A673 (cell line): ENCODE measurements around the gene ELFN2. TPM values are rescaled to one million over a fixed set of nuclear protein-coding genes. Genes with fewer than 3 reads are reported as not detected.

Experiments used
- BruUV-seq: library from RNA; stranded (reverse); fragments of 400-500 nt; replicated peaks from 2 replicates; lab custom pipeline; 2021; lab: Mats Ljungman, UMichigan
- CTCF ChIA-PET: fragments of 300-600 bp; sonication (Branson Sonifier 250); formaldehyde crosslinking; loops from one replicate; lab custom pipeline; 2022; ENCODE audit warnings: antibody characterized with exemption; lab: Charles Lee
- POLR2A ChIA-PET: fragments of 300-600 bp; sonication (Branson Sonifier 250); formaldehyde crosslinking; loops from one replicate; lab custom pipeline; 2022; ENCODE audit warnings: antibody characterized with exemption; ENCODE audit not compliant: low non-redundant PET; lab: Charles Lee
- DNase-seq: peaks from one replicate; pipeline ENCODE4 v3.0.0-alpha.2; 2015; ENCODE audit warnings: low spot score
- H3K27ac ChIP-seq: fragments of 200-600 bp; sonication (generic); 2 replicates; pipeline ENCODE4 v1.5.1; 2016; ENCODE audit warnings: mixed run types, low read depth, mild to moderate bottlenecking, mixed read lengths, antibody characterized with exemption, low read length; ENCODE audit not compliant: poor library complexity, severe bottlenecking
- H3K27me3 ChIP-seq: fragments of 200-600 bp; sonication (generic); replicated peaks from 2 replicates; pipeline ENCODE4 v1.6.1; 2017; ENCODE audit warnings: mixed run types, low read depth, mild to moderate bottlenecking, mixed read lengths, antibody characterized with exemption, low read length; ENCODE audit not compliant: insufficient read depth, poor library complexity
- H3K36me3 ChIP-seq: fragments of 200-600 bp; sonication (generic); 2 replicates; pipeline ENCODE4 v1.6.1; 2016; ENCODE audit warnings: mixed run types, mild to moderate bottlenecking, mixed read lengths, antibody characterized with exemption, low read length; ENCODE audit not compliant: insufficient read depth, poor library complexity, severe bottlenecking
- H3K4me1 ChIP-seq: fragments of 200-600 bp; sonication (generic); 2 replicates; pipeline ENCODE4 v1.6.1; 2017; ENCODE audit warnings: mixed run types, mild to moderate bottlenecking, mixed read lengths, antibody characterized with exemption, low read length; ENCODE audit not compliant: insufficient read depth, poor library complexity, severe bottlenecking
- H3K4me3 ChIP-seq: fragments of 200-600 bp; sonication (generic); 2 replicates; pipeline ENCODE4 v1.5.1; 2016; ENCODE audit warnings: low read depth, mixed run types, mild to moderate bottlenecking, mixed read lengths, low read length; ENCODE audit not compliant: poor library complexity, severe bottlenecking
- H3K9me3 ChIP-seq: fragments of 200-600 bp; sonication (generic); 2 replicates; pipeline ENCODE4 v1.6.1; 2016; ENCODE audit warnings: mixed run types, low read depth, mild to moderate bottlenecking, mixed read lengths, antibody characterized with exemption, low read length; ENCODE audit not compliant: poor library complexity, severe bottlenecking
- EZH2 ChIP-seq: fragments of 200-600 bp; sonication (generic); IDR thresholded peaks from 2 replicates; pipeline ENCODE4 v1.6.1; 2017; ENCODE audit warnings: borderline replicate concordance, low read depth, mild to moderate bottlenecking, mixed read lengths, antibody characterized with exemption, low read length; ENCODE audit not compliant: poor library complexity, severe bottlenecking
- intact Hi-C: fragments of 100-400 bp; cut with micrococcal nuclease; formaldehyde crosslinking; loops from one replicate; pipeline ENCODE4 v1.10.0; 2022; ENCODE audit not compliant: unreplicated experiment
- total RNA-seq: library from RNA; stranded (reverse); gene quantifications from 2 replicates; pipeline ENCODE4 v1.2.3, GENCODE V29; 2021
- TF ChIP-seq, protein P1 (sequence below): fragments of 300-800, 200-600 bp; sonication (generic); conservative IDR thresholded peaks from 2 replicates; pipeline ENCODE4 v1.5.1; 2017; ENCODE audit warnings: low read depth, mild to moderate bottlenecking, antibody characterized with exemption, low read length, moderate library complexity, mixed read lengths

Gene ELFN2
- total RNA-seq, 1 experiment from 2014 or later = not detected

DNA sequence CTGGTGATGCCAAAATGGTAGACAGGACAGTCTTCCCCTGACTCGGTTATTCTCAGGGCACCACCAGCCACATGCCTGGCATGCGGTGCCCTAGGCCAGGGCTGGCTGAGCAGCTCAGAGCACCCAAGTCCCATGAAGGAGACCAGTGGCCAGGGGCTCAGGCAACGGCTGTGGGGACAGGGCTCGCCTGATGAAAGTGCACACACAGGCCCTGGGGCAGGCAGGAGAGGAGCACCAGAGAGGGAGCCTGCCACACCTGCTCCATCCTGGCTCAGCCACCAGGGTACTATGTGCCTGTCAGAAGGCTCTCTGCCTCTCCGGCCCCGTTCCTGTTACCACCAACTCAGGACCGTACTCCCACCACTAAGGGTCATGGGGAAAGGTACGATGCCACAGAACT is 12.1 kb downstream of the ELFN2 start:
- peaks cover 17% of the 10 kb centered on the region for H3K27me3 ChIP-seq
- CTCF ChIA-PET = no interaction called here
- H3K4me1 ChIP-seq = no peaks in the 10 kb centered on the region
- H3K27ac ChIP-seq = no peak overlapping the region
- no peak overlapping the region for H3K4me3 ChIP-seq
- BruUV-seq = no TSS peak
- intact Hi-C loops = no loop called here
- no peaks in the 10 kb centered on the region for H3K9me3 ChIP-seq
- TF ChIP-seq, protein P1, sequence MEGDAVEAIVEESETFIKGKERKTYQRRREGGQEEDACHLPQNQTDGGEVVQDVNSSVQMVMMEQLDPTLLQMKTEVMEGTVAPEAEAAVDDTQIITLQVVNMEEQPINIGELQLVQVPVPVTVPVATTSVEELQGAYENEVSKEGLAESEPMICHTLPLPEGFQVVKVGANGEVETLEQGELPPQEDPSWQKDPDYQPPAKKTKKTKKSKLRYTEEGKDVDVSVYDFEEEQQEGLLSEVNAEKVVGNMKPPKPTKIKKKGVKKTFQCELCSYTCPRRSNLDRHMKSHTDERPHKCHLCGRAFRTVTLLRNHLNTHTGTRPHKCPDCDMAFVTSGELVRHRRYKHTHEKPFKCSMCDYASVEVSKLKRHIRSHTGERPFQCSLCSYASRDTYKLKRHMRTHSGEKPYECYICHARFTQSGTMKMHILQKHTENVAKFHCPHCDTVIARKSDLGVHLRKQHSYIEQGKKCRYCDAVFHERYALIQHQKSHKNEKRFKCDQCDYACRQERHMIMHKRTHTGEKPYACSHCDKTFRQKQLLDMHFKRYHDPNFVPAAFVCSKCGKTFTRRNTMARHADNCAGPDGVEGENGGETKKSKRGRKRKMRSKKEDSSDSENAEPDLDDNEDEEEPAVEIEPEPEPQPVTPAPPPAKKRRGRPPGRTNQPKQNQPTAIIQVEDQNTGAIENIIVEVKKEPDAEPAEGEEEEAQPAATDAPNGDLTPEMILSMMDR = no peak
- no peak for TF ChIP-seq EZH2
- POLR2A ChIA-PET = no interaction called here
- no peaks in the 10 kb centered on the region for H3K36me3 ChIP-seq
- no peak for DNase-seq

DNA sequence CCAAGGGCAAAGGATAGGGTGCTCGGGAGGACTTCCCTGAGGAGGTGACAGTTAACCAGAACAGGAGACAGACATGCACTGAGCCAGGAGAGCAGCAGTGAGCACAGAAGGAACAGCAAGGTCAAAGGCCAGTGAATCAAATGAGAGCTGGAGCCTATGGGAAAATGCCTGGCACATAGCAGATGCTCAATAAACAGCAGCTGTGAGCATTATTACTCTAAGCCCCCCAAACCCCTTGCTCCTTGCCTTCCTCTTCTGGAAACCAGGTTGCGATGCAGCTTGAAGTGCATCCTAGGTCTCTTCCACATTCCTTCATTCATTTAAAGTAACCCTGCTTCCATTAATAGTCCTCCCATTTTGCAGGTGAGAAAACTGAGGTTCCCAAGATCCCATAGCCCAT is 13.0 kb downstream of the ELFN2 start:
- Histone ChIP-seq H3K27me3 (peaks cover 8% of the 10 kb centered on the region), H3K9me3 (no peaks in the 10 kb centered on the region), H3K4me3 (no peak overlapping the region), H3K4me1 (no peaks in the 10 kb centered on the region), H3K27ac (no peak overlapping the region), H3K36me3 (no peaks in the 10 kb centered on the region)
- TF ChIP-seq EZH2 = no peak
- TF ChIP-seq, protein P1 = no peak
- ChIA-PET POLR2A (no interaction called here), CTCF (no interaction called here)
- intact Hi-C loops = no loop called here
- no peak for DNase-seq
- BruUV-seq = no TSS peak

DNA sequence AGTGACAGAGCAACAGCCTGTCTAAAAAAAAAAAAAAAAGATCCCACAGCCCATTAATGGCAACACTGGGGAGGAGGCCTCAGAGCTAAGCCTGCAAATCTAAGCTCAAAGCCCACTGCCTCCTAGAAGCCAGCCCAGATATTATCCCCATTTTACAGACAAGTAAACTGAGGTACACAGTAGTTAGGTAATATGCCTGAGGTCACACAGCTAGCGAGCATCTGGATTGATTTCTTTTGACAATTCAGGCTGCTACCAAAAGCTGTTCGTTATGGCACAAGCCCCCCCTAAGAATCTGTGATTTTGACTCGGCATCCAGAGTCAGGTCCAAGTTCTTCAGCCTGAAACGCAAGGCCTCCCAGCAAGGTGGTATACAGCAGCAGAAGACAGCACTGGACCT is 13.7 kb downstream of the ELFN2 start:
- H3K4me3 ChIP-seq = no peak overlapping the region
- TF ChIP-seq EZH2 = no peak
- TF ChIP-seq, protein P1 = no peak
- no peaks in the 10 kb centered on the region for H3K4me1 ChIP-seq
- ChIA-PET POLR2A (interaction anchor here (0.6 kb wide), 1 partner anchor 843 kb away, joined by 3 read pairs; no protein-coding TSS in a partner anchor), CTCF (no interaction called here)
- no peak overlapping the region for H3K27ac ChIP-seq
- H3K27me3 ChIP-seq = peaks cover under 1% of the 10 kb centered on the region
- no peaks in the 10 kb centered on the region for H3K9me3 ChIP-seq
- BruUV-seq = no TSS peak
- DNase-seq = no peak
- intact Hi-C loops = no loop called here
- H3K36me3 ChIP-seq = no peaks in the 10 kb centered on the region
